ENCODE results near the gene BMP6. TPM values are rescaled to one million over a fixed set of nuclear protein-coding genes. Genes with fewer than 3 reads are reported as not detected.

Gene BMP6
- total and polyA plus RNA-seq, 9 donors, result 3.4 to 28.1 (median 8.3) TPM

- WGBS, 3 donors, result 95 to 96% (median 96%) methylated on average over 6 of the region's 6 CpGs
- Histone ChIP-seq H3K9me3 (no peaks in the 10 kb centered on the region), H3K4me1 (ENCODE audit: insufficient read depth) (peaks cover 2% of the 10 kb centered on the region), H3K27ac (no peak overlapping the region), H3K36me3 (no peaks in the 10 kb centered on the region), H3K4me3 (no peak overlapping the region), H3K27me3 (no peaks in the 10 kb centered on the region)
- intact Hi-C loops (cut with DNase I), result loop anchor here in 3 of 4 donors (5.0 to 10.0 kb wide), 6 partner anchors 191 to 501 kb away; partner anchors contain the start of gene TXNDC5 (in 1 of the 3)
- no peak for DNase-seq
- TF ChIP-seq POLR2A (IDR thresholded peaks at IDR 0.05) (no peak), EP300 (IDR thresholded peaks at IDR 0.05) (no peak), CTCF (IDR thresholded peaks at IDR 0.05) (no peak)
Measured at GRCh38 chr6:7723554-7723953, 2.3 kb upstream of the BMP6 start.

GRCh38 chr6:7725412-7725811 is 487 bp upstream of the BMP6 start:
- intact Hi-C loops (cut with DNase I), result loop anchor here (5.0 to 10.0 kb wide), 8 partner anchors 57 to 499 kb away; partner anchors contain the start of gene TXNDC5 (in 2 of the 4)
- Histone ChIP-seq H3K9me3 (no peaks in the 10 kb centered on the region), H3K27me3 (no peaks in the 10 kb centered on the region), H3K4me1 (ENCODE audit: insufficient read depth) (peaks cover 2% of the 10 kb centered on the region), H3K4me3 (peak overlapping the region; percentile 44), H3K27ac (no peak overlapping the region), H3K36me3 (no peaks in the 10 kb centered on the region)
- peak in 1 of 5 donors; percentile 28 for DNase-seq
- TF ChIP-seq CTCF (IDR thresholded peaks at IDR 0.05), result no peak
- no peak for TF ChIP-seq POLR2A (IDR thresholded peaks at IDR 0.05)
- TF ChIP-seq EP300 (IDR thresholded peaks at IDR 0.05), result no peak
- WGBS, 3 donors, result 27 to 32% (median 30%) methylated on average over 10 of the region's 10 CpGs

DNA sequence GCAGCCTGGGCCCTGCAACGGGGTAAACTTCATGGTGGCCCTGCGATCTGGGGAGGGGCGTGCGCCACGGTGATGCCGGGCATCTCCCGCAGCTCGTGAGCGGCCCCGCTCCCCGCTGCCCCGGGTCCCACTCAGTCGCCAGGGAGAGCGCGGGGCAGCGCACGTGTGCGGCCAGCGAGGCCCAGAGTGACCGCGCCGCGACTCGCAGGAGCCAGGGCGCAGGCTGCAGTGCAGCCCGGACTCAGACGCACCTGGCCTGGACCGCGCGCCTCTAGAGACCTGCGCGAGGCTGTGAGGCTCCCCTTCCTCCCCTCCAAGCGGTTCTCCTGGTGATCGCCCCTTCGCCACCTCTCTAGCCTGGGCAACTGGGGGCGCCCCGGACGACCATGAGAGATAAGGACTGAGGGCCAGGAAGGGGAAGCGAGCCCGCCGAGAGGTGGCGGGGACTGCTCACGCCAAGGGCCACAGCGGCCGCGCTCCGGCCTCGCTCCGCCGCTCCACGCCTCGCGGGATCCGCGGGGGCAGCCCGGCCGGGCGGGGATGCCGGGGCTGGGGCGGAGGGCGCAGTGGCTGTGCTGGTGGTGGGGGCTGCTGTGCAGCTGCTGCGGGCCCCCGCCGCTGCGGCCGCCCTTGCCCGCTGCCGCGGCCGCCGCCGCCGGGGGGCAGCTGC is 652 bp downstream of the BMP6 start:
- Histone ChIP-seq H3K4me3 (peak overlapping the region; percentile 44), H3K27me3 (no peaks in the 10 kb centered on the region), H3K36me3 (no peaks in the 10 kb centered on the region), H3K4me1 (ENCODE audit: insufficient read depth) (peaks cover 6% of the 10 kb centered on the region), H3K9me3 (no peaks in the 10 kb centered on the region), H3K27ac (no peak overlapping the region)
- DNase-seq, result peak in 3 of 5 donors; percentile 26 to 45 (median 44)
- TF ChIP-seq CTCF (IDR thresholded peaks at IDR 0.05) (no peak), EP300 (IDR thresholded peaks at IDR 0.05) (no peak), POLR2A (IDR thresholded peaks at IDR 0.05) (no peak)
- intact Hi-C loops (cut with DNase I), result loop anchor here (5.0 to 10.0 kb wide), 8 partner anchors 56 to 498 kb away; partner anchors contain the start of gene TXNDC5 (in 2 of the 4)
- 0 to 1% (median 1%) methylated on average over 36 to 73 of the region's 73 CpGs for WGBS, 3 donors

GRCh38 chr6:7727086-7727945 is 1.4 kb downstream of the BMP6 start:
- intact Hi-C loops (cut with DNase I), result loop anchor here (5.0 to 10.0 kb wide), 8 partner anchors 55 to 497 kb away; partner anchors contain the start of gene TXNDC5 (in 2 of the 4)
- Histone ChIP-seq H3K27me3 (no peaks in the 10 kb centered on the region), H3K36me3 (no peaks in the 10 kb centered on the region), H3K4me1 (ENCODE audit: insufficient read depth) (peaks cover 6% of the 10 kb centered on the region), H3K9me3 (no peaks in the 10 kb centered on the region), H3K4me3 (peak overlapping the region; percentile 44), H3K27ac (no peak overlapping the region)
- DNase-seq, result peak in 3 of 5 donors; percentile 25 to 47 (median 45)
- 0 to 1% (median 0%) methylated on average over 83 to 97 of the region's 97 CpGs for WGBS, 3 donors
- TF ChIP-seq POLR2A (IDR thresholded peaks at IDR 0.05) (no peak), CTCF (IDR thresholded peaks at IDR 0.05) (no peak), EP300 (IDR thresholded peaks at IDR 0.05) (no peak)

Measured in ovary (tissue), 9 donors.